ENCODE results near the gene METTL27.
A peak's percentile ranks its signal among the peaks of the same experiment; 100 is the strongest.
"Not testable (repeated sequence)": the region's sequence is repeated elsewhere in the genome, so short reads cannot be mapped to it uniquely, and the experiment has no call there.

Gene METTL27

GRCh38 chr7:73884867-73885422 is 42.6 kb upstream of the METTL27 start:
- H2BK5ac ChIP-seq (ENCODE audit: low read depth, low read length, poor library complexity, severe bottlenecking); H2BK120ac ChIP-seq (ENCODE audit: low read depth, low read length); H3K4ac ChIP-seq (ENCODE audit: low read depth in 1 of 2, low read length in 2 of 2); H3K4me2 ChIP-seq (ENCODE audit: low read length, poor library complexity, severe bottlenecking); H3K4me3 ChIP-seq (ENCODE audit: insufficient read depth in 1 of 2, low read depth in 1 of 2, low read length in 2 of 2); H3K36me3 ChIP-seq (ENCODE audit: control insufficient read depth in 1 of 2, insufficient read depth in 2 of 2, low read depth in 1 of 2, low read length in 2 of 2); H3K27ac ChIP-seq (ENCODE audit: low read length, poor library complexity, severe bottlenecking); H3K79me1 ChIP-seq (replicated peaks; ENCODE audit: low read length, poor library complexity, severe bottlenecking); H3K18ac ChIP-seq (ENCODE audit: low read depth in 1 of 2, low read length in 2 of 2); H3K9me3 ChIP-seq (ENCODE audit: control insufficient read depth, low read length); H3K14ac ChIP-seq (ENCODE audit: low read length in 2 of 2); H2BK12ac ChIP-seq (ENCODE audit: low read length in 2 of 2); H4K91ac ChIP-seq (ENCODE audit: low read length); DNase-seq; H3K9ac ChIP-seq (ENCODE audit: low read length); H2AK5ac ChIP-seq (ENCODE audit: low read length, severe bottlenecking); H4K8ac ChIP-seq (ENCODE audit: low read length); H3K23ac ChIP-seq (ENCODE audit: low read length in 2 of 2); H2AFZ ChIP-seq (ENCODE audit: low read depth, low read length); H2BK15ac ChIP-seq (ENCODE audit: low read depth, poor library complexity, severe bottlenecking): not testable (repeated sequence)
- Histone ChIP-seq H3K27me3 (ENCODE audit: control insufficient read depth in 1 of 2, insufficient read depth in 1 of 2, low read length in 2 of 2) (peaks cover 0 to 35% of the 10 kb centered on the region in 2 experiments), H3K4me1 (ENCODE audit: control insufficient read depth, insufficient read depth, low read depth, low read length) (peaks cover 12% of the 10 kb centered on the region)
- WGBS, result 95% methylated on average over 2 of the region's 3 CpGs

GRCh38 chr7:73882047-73882402 is 39.7 kb upstream of the METTL27 start:
- WGBS, result 75% methylated on average over 3 of the region's 3 CpGs

GRCh38 chr7:73881352-73882046 is 39.2 kb upstream of the METTL27 start:
- H4K91ac ChIP-seq (ENCODE audit: low read length), result no peak overlapping the region
- no peak overlapping the region for H2AFZ ChIP-seq (ENCODE audit: low read depth, low read length)
- no peak overlapping the region for H3K4me2 ChIP-seq (ENCODE audit: low read length, poor library complexity, severe bottlenecking)
- peaks cover 2 to 41% of the 10 kb centered on the region in 2 experiments for H3K27me3 ChIP-seq (ENCODE audit: control insufficient read depth in 1 of 2, insufficient read depth in 1 of 2, low read length in 2 of 2)
- H4K8ac ChIP-seq (ENCODE audit: low read length), result no peak overlapping the region
- no peak overlapping the region for H2BK120ac ChIP-seq (ENCODE audit: low read depth, low read length)
- H2AK5ac ChIP-seq (ENCODE audit: low read length, severe bottlenecking), result no peak overlapping the region
- no peak overlapping the region for H2BK12ac ChIP-seq (ENCODE audit: low read length in 2 of 2)
- H3K9ac ChIP-seq (ENCODE audit: low read length), result peak overlapping the region; percentile 14
- no peak overlapping the region for H3K4ac ChIP-seq (ENCODE audit: low read depth in 1 of 2, low read length in 2 of 2)
- no peaks in the 10 kb centered on the region for H3K79me1 ChIP-seq (replicated peaks; ENCODE audit: low read length, poor library complexity, severe bottlenecking)
- no peak overlapping the region for H3K18ac ChIP-seq (ENCODE audit: low read depth in 1 of 2, low read length in 2 of 2)
- no peak for DNase-seq
- H3K4me3 ChIP-seq (ENCODE audit: insufficient read depth in 1 of 2, low read depth in 1 of 2, low read length in 2 of 2), result no peak overlapping the region
- H2BK5ac ChIP-seq (ENCODE audit: low read depth, low read length, poor library complexity, severe bottlenecking), result no peak overlapping the region
- no peak overlapping the region for H2BK15ac ChIP-seq (ENCODE audit: low read depth, poor library complexity, severe bottlenecking)
- H3K36me3 ChIP-seq (ENCODE audit: control insufficient read depth in 1 of 2, insufficient read depth in 2 of 2, low read depth in 1 of 2, low read length in 2 of 2), result no peaks in the 10 kb centered on the region
- no peak overlapping the region for H3K27ac ChIP-seq (ENCODE audit: low read length, poor library complexity, severe bottlenecking)
- peaks cover 5% of the 10 kb centered on the region for H3K4me1 ChIP-seq (ENCODE audit: control insufficient read depth, insufficient read depth, low read depth, low read length)
- no peak overlapping the region for H3K14ac ChIP-seq (ENCODE audit: low read length in 2 of 2)
- no peaks in the 10 kb centered on the region for H3K9me3 ChIP-seq (ENCODE audit: control insufficient read depth, low read length)
- 61% methylated on average over 3 of the region's 5 CpGs for WGBS
- no peak overlapping the region for H3K23ac ChIP-seq (ENCODE audit: low read length in 2 of 2)

More at GRCh38 chr7:73882047-73882402, 39.7 kb upstream of the METTL27 start:
- no peak for DNase-seq
- no peak overlapping the region for H2AFZ ChIP-seq (ENCODE audit: low read depth, low read length)
- no peak overlapping the region for H2BK12ac ChIP-seq (ENCODE audit: low read length in 2 of 2)
- no peak overlapping the region for H3K4me3 ChIP-seq (ENCODE audit: insufficient read depth in 1 of 2, low read depth in 1 of 2, low read length in 2 of 2)
- no peak overlapping the region for H3K14ac ChIP-seq (ENCODE audit: low read length in 2 of 2)
- H4K91ac ChIP-seq (ENCODE audit: low read length), result no peak overlapping the region
- no peak overlapping the region for H2BK120ac ChIP-seq (ENCODE audit: low read depth, low read length)
- peaks cover 0 to 39% of the 10 kb centered on the region in 2 experiments for H3K27me3 ChIP-seq (ENCODE audit: control insufficient read depth in 1 of 2, insufficient read depth in 1 of 2, low read length in 2 of 2)
- H4K8ac ChIP-seq (ENCODE audit: low read length), result no peak overlapping the region
- no peaks in the 10 kb centered on the region for H3K79me1 ChIP-seq (replicated peaks; ENCODE audit: low read length, poor library complexity, severe bottlenecking)
- no peak overlapping the region for H3K27ac ChIP-seq (ENCODE audit: low read length, poor library complexity, severe bottlenecking)
- H3K4ac ChIP-seq (ENCODE audit: low read depth in 1 of 2, low read length in 2 of 2), result no peak overlapping the region
- no peak overlapping the region for H3K4me2 ChIP-seq (ENCODE audit: low read length, poor library complexity, severe bottlenecking)
- no peaks in the 10 kb centered on the region for H3K9me3 ChIP-seq (ENCODE audit: control insufficient read depth, low read length)
- no peaks in the 10 kb centered on the region for H3K36me3 ChIP-seq (ENCODE audit: control insufficient read depth in 1 of 2, insufficient read depth in 2 of 2, low read depth in 1 of 2, low read length in 2 of 2)
- no peak overlapping the region for H3K18ac ChIP-seq (ENCODE audit: low read depth in 1 of 2, low read length in 2 of 2)
- H2AK5ac ChIP-seq (ENCODE audit: low read length, severe bottlenecking), result no peak overlapping the region
- peaks cover 10% of the 10 kb centered on the region for H3K4me1 ChIP-seq (ENCODE audit: control insufficient read depth, insufficient read depth, low read depth, low read length)
- H2BK5ac ChIP-seq (ENCODE audit: low read depth, low read length, poor library complexity, severe bottlenecking), result no peak overlapping the region
- no peak overlapping the region for H3K23ac ChIP-seq (ENCODE audit: low read length in 2 of 2)
- H3K9ac ChIP-seq (ENCODE audit: low read length), result no peak overlapping the region
- H2BK15ac ChIP-seq (ENCODE audit: low read depth, poor library complexity, severe bottlenecking), result no peak overlapping the region

- Histone ChIP-seq H3K9ac (ENCODE audit: low read length) (peak overlapping the region; percentile 14), H3K79me1 (replicated peaks; ENCODE audit: low read length, poor library complexity, severe bottlenecking) (no peaks in the 10 kb centered on the region)
These were observed 38.5 kb upstream of the METTL27 start for GRCh38 chr7:73880755-73881328.

More at GRCh38 chr7:73880755-73881328, 38.5 kb upstream of the METTL27 start:
- DNase-seq, result no peak
- H2BK120ac ChIP-seq (ENCODE audit: low read depth, low read length), result no peak overlapping the region
- no peak overlapping the region for H2BK5ac ChIP-seq (ENCODE audit: low read depth, low read length, poor library complexity, severe bottlenecking)
- H2BK15ac ChIP-seq (ENCODE audit: low read depth, poor library complexity, severe bottlenecking), result no peak overlapping the region
- no peak overlapping the region for H2AFZ ChIP-seq (ENCODE audit: low read depth, low read length)
- H3K9me3 ChIP-seq (ENCODE audit: control insufficient read depth, low read length), result no peaks in the 10 kb centered on the region
- no peak overlapping the region for H3K4ac ChIP-seq (ENCODE audit: low read depth in 1 of 2, low read length in 2 of 2)
- H4K8ac ChIP-seq (ENCODE audit: low read length), result no peak overlapping the region
- WGBS, result 92% methylated on average over 13 of the region's 13 CpGs
- H3K18ac ChIP-seq (ENCODE audit: low read depth in 1 of 2, low read length in 2 of 2), result no peak overlapping the region
- no peaks in the 10 kb centered on the region for H3K36me3 ChIP-seq (ENCODE audit: control insufficient read depth in 1 of 2, insufficient read depth in 2 of 2, low read depth in 1 of 2, low read length in 2 of 2)
- H3K14ac ChIP-seq (ENCODE audit: low read length in 2 of 2), result no peak overlapping the region
- no peak overlapping the region for H3K4me2 ChIP-seq (ENCODE audit: low read length, poor library complexity, severe bottlenecking)
- H3K4me1 ChIP-seq (ENCODE audit: control insufficient read depth, insufficient read depth, low read depth, low read length), result no peaks in the 10 kb centered on the region
- H2AK5ac ChIP-seq (ENCODE audit: low read length, severe bottlenecking), result no peak overlapping the region
- H3K27ac ChIP-seq (ENCODE audit: low read length, poor library complexity, severe bottlenecking), result no peak overlapping the region
- peak overlapping the region in 1 of 2 experiments; percentile 10 for H3K4me3 ChIP-seq (ENCODE audit: insufficient read depth in 1 of 2, low read depth in 1 of 2, low read length in 2 of 2)
- no peak overlapping the region for H3K23ac ChIP-seq (ENCODE audit: low read length in 2 of 2)
- H3K27me3 ChIP-seq (ENCODE audit: control insufficient read depth in 1 of 2, insufficient read depth in 1 of 2, low read length in 2 of 2), result peaks cover 6 to 47% of the 10 kb centered on the region in 2 experiments
- no peak overlapping the region for H4K91ac ChIP-seq (ENCODE audit: low read length)
- no peak overlapping the region for H2BK12ac ChIP-seq (ENCODE audit: low read length in 2 of 2)
